Measurements from ENCODE around the gene TBCK. TPM values are rescaled to one million over a fixed set of nuclear protein-coding genes. Genes with fewer than 3 reads are reported as not detected.

Gene TBCK
- total and polyA plus RNA-seq, 9 of the 15 experiments (the other 6 are each of a cell fraction or from before 2014, with no cell fraction given) = 5.3 to 26.6 (median 16.2) TPM

GRCh38 chr4:106351016-106351415, 35.0 kb upstream of the TBCK start:
- Histone ChIP-seq H4K20me1 (replicated peaks; ENCODE audit: control insufficient read depth, insufficient read depth, low read length) (no peaks in the 10 kb centered on the region), H3K9me1 (ENCODE audit: control insufficient read depth, insufficient read depth, low read length) (no peaks in the 10 kb centered on the region), H3K27ac (ENCODE audit: extremely low read depth, low read depth, low read length) (no peak overlapping the region), H3K36me3 (ENCODE audit: control insufficient read depth, insufficient read depth, low read length) (peaks cover 33% of the 10 kb centered on the region; the same call in 2 of the 3 replicates), H3K9ac (ENCODE audit: insufficient read depth in 1 of 2, low read depth in 2 of 2, low read length in 2 of 2) (no peak overlapping the region), H2AFZ (ENCODE audit: low read depth, low read length) (no peak overlapping the region), H3K4me3 (no peak overlapping the region), H3K4me2 (ENCODE audit: insufficient read depth, low read length) (no peak overlapping the region), H3K4me1 (replicated peaks in 1 of 2; ENCODE audit: control insufficient read depth in 2 of 2, insufficient read depth in 2 of 2, low read length in 2 of 2) (no peaks in the 10 kb centered on the region; a peak in 1 of 5 replicates), H3K79me2 (ENCODE audit: control insufficient read depth, insufficient read depth, low read length) (no peaks in the 10 kb centered on the region; the same call in 2 of the 3 replicates), H3K9me3 (replicated peaks; ENCODE audit: control insufficient read depth, insufficient read depth, low read depth, low read length) (no peaks in the 10 kb centered on the region), H3K27me3 (ENCODE audit: control insufficient read depth in 2 of 2, insufficient read depth in 2 of 2, low read length in 2 of 2) (no peaks in the 10 kb centered on the region)
- in situ Hi-C loops (cut with MboI) (no loop called here), intact Hi-C loops (cut with micrococcal nuclease) (no loop called here)
- CTCF ChIA-PET (ENCODE audit: low intra/inter-chr PET ratio) = no interaction called here
- POLR2A ChIA-PET = no interaction called here
- FAIRE-seq (no peak), DNase-seq (ENCODE audit: extremely low read depth in 1 of 4, low spot score in 3 of 4) (no peak), ATAC-seq (no peak)
- BruUV-seq (replicated peaks) = no TSS peak
- TF ChIP-seq POU5F1 (IDR thresholded peaks at IDR 0.05; ENCODE audit: borderline replicate concordance, low read depth, low read length, partially characterized antibody) (no peak), SIX5 (IDR thresholded peaks at IDR 0.05; ENCODE audit: borderline replicate concordance in 1 of 2, insufficient read depth in 1 of 2, low read depth in 1 of 2, low read length in 2 of 2) (no peak), TFAM (CRISPR knock-in tag; conservative IDR thresholded peaks at IDR 0.05) (no peak), ADNP (tag; IDR thresholded peaks at IDR 0.05) (no peak), ZNF511 (CRISPR knock-in tag; IDR thresholded peaks at IDR 0.05) (no peak), ZNF140 (CRISPR knock-in tag; IDR thresholded peaks at IDR 0.05) (no peak), NKRF (IDR thresholded peaks at IDR 0.05; ENCODE audit: borderline replicate concordance) (no peak)

Measured in K562 (cell line).